ENCODE results near the gene RBM5. TPM values are rescaled to one million over a fixed set of nuclear protein-coding genes. Genes with fewer than 3 reads are reported as not detected.

The RBM5 gene
- polyA plus RNA-seq, 3 donors: 9.7 to 332 (median 18.5) TPM

- peaks cover 14% of the 10 kb centered on the region for H3K4me1 Mint-ChIP-seq
- intact Hi-C loops (cut with micrococcal nuclease): no loop called here
- H3K4me3 Mint-ChIP-seq: no peak overlapping the region
- H3K27ac Mint-ChIP-seq: no peak overlapping the region
- peaks cover 4 to 10% of the 10 kb centered on the region in 2 donors for H3K36me3 Mint-ChIP-seq
- H3K4me2 ChIP-seq (replicated peaks; ENCODE audit: extremely low read depth, low read length, poor library complexity, severe bottlenecking): no peak overlapping the region
- peaks cover 10 to 24% of the 10 kb centered on the region in 2 donors for H3K27me3 ChIP-seq (ENCODE audit: control insufficient read depth in 2 of 2, insufficient read depth in 2 of 2, low read length in 2 of 2)
- H3K27me3 Mint-ChIP-seq (ENCODE audit: low read depth in 3 of 3): peaks cover 30 to 31% (median 30%) of the 10 kb centered on the region in 3 donors
- peaks cover 0 to 6% of the 10 kb centered on the region in 2 donors for H3K9me3 ChIP-seq (replicated peaks in 1 of 2; ENCODE audit: control insufficient read depth in 1 of 2, insufficient read depth in 1 of 2, low read length in 2 of 2)
- H3K4me3 ChIP-seq (replicated peaks in 1 of 3; ENCODE audit: low read depth in 2 of 3, low read length in 3 of 3): no peak overlapping the region
- TF ChIP-seq CTCF (IDR thresholded peaks at IDR 0.05): no peak
- peaks cover 0 to 6% (median 5%) of the 10 kb centered on the region in 7 donors for H3K9me3 Mint-ChIP-seq
- H3K4me1 ChIP-seq (ENCODE audit: control insufficient read depth in 1 of 2, insufficient read depth in 2 of 2, low read length in 2 of 2): peaks cover 10 to 19% of the 10 kb centered on the region in 2 donors
- no peaks in the 10 kb centered on the region for H3K79me2 ChIP-seq (ENCODE audit: insufficient read depth, low read length)
- no peak overlapping the region for H3K27ac ChIP-seq (ENCODE audit: low read depth in 1 of 2, low read length in 2 of 2)
- no peak for DNase-seq
- no peak overlapping the region for H3K9ac ChIP-seq (ENCODE audit: insufficient read depth, low read length, poor library complexity, severe bottlenecking)
- H3K36me3 ChIP-seq (replicated peaks in 1 of 2; ENCODE audit: control insufficient read depth in 1 of 2, insufficient read depth in 2 of 2, low read length in 2 of 2): no peaks in the 10 kb centered on the region
- 93% methylated on average over 12 of the region's 18 CpGs for WGBS (ENCODE audit: insufficient coverage)
- H4K20me1 ChIP-seq (ENCODE audit: insufficient read depth, low read length): peaks cover 6% of the 10 kb centered on the region
- H2AFZ ChIP-seq (ENCODE audit: insufficient read depth, low read depth, low read length, poor library complexity, severe bottlenecking): no peak overlapping the region
Measured at GRCh38 chr3:50150863-50151686, 62.4 kb downstream of the RBM5 start.

DNA sequence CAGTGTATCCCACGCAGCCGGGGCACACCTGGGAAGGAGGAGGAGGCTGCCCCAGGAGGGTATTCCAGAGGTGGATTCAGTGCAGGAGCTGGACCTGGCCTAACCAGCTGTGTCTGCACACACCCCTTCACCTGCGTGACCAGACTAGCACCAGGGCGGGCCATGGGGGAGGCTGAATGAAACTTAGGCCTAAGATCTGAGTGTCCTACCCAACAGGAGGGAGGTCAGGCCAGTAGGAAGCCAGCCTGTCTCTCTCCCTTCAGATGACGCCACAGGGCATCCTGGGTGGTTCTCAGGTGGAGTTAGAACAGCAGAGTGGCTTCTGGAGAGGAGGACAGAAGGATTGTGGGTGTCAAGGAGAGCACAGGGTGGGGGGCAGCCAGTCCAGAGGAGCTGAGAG is 63.0 kb downstream of the RBM5 start:
- no peak overlapping the region for H3K4me3 ChIP-seq (replicated peaks in 1 of 3; ENCODE audit: low read depth in 2 of 3, low read length in 3 of 3)
- H3K9me3 ChIP-seq (replicated peaks in 1 of 2; ENCODE audit: control insufficient read depth in 1 of 2, insufficient read depth in 1 of 2, low read length in 2 of 2): peaks cover 0 to 12% of the 10 kb centered on the region in 2 donors
- Mint-ChIP-seq H3K4me1 (peaks cover 17% of the 10 kb centered on the region), H3K4me3 (peak overlapping the region in 1 of 2 donors; percentile 42), H3K27ac (peak overlapping the region in 1 of 7 donors; percentile 73), H3K27me3 (ENCODE audit: low read depth in 3 of 3) (peaks cover 37 to 38% (median 37%) of the 10 kb centered on the region in 3 donors), H3K9me3 (peaks cover 0 to 9% (median 6%) of the 10 kb centered on the region in 7 donors), H3K36me3 (peaks cover 4 to 10% of the 10 kb centered on the region in 2 donors)
- H3K36me3 ChIP-seq (replicated peaks in 1 of 2; ENCODE audit: control insufficient read depth in 1 of 2, insufficient read depth in 2 of 2, low read length in 2 of 2): no peaks in the 10 kb centered on the region
- H3K79me2 ChIP-seq (ENCODE audit: insufficient read depth, low read length): no peaks in the 10 kb centered on the region
- no peak for TF ChIP-seq CTCF (IDR thresholded peaks at IDR 0.05)
- H3K9ac ChIP-seq (ENCODE audit: insufficient read depth, low read length, poor library complexity, severe bottlenecking): no peak overlapping the region
- peaks cover 16 to 31% of the 10 kb centered on the region in 2 donors for H3K27me3 ChIP-seq (ENCODE audit: control insufficient read depth in 2 of 2, insufficient read depth in 2 of 2, low read length in 2 of 2)
- no peak overlapping the region for H3K27ac ChIP-seq (ENCODE audit: low read depth in 1 of 2, low read length in 2 of 2)
- 100% methylated on average over 1 of the region's 5 CpGs for whole genome bisulfite sequencing (ENCODE audit: insufficient coverage)
- no peak overlapping the region for H3K4me2 ChIP-seq (replicated peaks; ENCODE audit: extremely low read depth, low read length, poor library complexity, severe bottlenecking)
- peaks cover 10 to 19% of the 10 kb centered on the region in 2 donors for H3K4me1 ChIP-seq (ENCODE audit: control insufficient read depth in 1 of 2, insufficient read depth in 2 of 2, low read length in 2 of 2)
- no peak for DNase-seq
- no peak overlapping the region for H2AFZ ChIP-seq (ENCODE audit: insufficient read depth, low read depth, low read length, poor library complexity, severe bottlenecking)
- peaks cover 8% of the 10 kb centered on the region for H4K20me1 ChIP-seq (ENCODE audit: insufficient read depth, low read length)
- intact Hi-C loops (cut with micrococcal nuclease): no loop called here
